NB4 (cell line): Measurements from ENCODE around the gene AHRR.

Source experiments
- CTCF ChIP-seq: IDR thresholded peaks from one replicate; pipeline ENCODE4 v1.5.1; 2012; ENCODE audit warnings: low read depth, low read length
- MAX ChIP-seq: IDR thresholded peaks from 2 replicates; pipeline ENCODE4 v1.6.1; 2011; ENCODE audit warnings: low read depth, low read length
- MYC ChIP-seq: IDR thresholded peaks from 2 replicates; pipeline ENCODE4 v1.6.1; 2011; ENCODE audit warnings: low read depth, low read length
- POLR2A ChIP-seq: IDR thresholded peaks from 2 replicates; pipeline ENCODE4 v1.6.1; 2011; ENCODE audit warnings: mild to moderate bottlenecking; ENCODE audit not compliant: insufficient read length; ENCODE audit errors: extremely low read depth

- TF ChIP-seq CTCF (no peak), POLR2A (no peak), MAX (no peak), MYC (no peak)
Measured at GRCh38 chr5:403995-404394, 82.5 kb downstream of the AHRR start.
